GM21576 (cell line): ENCODE data around the gene ACKR3.

Source experiments
- ATAC-seq: cut with Tn5 transposase; IDR thresholded peaks from one replicate; pipeline ENCODE4 v1.9.1; 2021; ENCODE audit warnings: mild to moderate bottlenecking, moderate library complexity; ENCODE audit not compliant: unreplicated experiment

Gene ACKR3

DNA sequence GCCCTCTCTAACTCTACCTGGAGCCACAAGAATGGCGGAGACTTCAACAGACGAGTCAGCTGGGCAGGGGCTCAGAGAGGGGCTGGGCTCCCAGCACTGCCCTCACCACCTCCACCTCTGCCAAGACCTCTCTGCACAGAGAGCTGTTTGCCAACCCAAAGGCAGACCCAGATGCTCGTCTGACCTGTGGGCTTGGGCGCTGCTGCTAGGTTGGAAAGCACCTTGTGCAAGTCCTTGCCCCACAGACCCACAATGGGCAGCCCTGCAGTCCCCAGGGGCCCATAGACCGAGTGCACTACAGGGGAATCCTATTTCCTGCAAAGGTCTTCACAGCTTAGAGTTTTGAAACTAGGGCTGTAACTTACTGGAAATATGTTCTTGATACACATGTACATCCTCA is 13.3 kb downstream of the ACKR3 start:
- ATAC-seq: no peak

DNA sequence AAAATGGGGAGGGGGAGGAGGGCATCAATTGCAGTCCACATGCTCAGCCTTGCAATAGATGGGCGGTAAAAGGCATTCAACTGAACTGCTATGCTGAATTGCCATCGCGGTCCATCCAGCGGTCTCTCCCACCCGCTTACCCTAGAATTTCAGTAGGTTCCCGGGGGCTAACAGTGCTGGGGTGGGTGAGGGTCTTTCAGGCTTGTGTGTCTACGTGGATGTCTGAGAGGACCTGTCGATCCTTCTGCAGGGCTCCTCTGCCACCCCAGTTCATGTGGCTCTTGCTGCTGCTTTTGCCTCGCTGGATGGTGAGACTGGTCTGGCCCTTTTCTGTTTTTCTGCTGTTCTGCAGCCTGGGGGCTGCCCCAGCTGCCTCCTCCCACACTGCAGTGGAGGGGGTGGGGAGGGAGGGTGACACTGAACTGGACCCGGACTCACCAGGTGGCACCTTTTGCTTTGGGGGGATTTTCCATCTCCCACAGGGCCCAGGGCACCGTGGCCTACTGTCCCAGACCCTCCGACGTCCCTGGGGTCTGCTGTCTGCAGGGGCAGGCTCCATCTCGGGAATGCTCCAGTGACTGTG is 14.1 kb downstream of the ACKR3 start:
- ATAC-seq: no peak

DNA sequence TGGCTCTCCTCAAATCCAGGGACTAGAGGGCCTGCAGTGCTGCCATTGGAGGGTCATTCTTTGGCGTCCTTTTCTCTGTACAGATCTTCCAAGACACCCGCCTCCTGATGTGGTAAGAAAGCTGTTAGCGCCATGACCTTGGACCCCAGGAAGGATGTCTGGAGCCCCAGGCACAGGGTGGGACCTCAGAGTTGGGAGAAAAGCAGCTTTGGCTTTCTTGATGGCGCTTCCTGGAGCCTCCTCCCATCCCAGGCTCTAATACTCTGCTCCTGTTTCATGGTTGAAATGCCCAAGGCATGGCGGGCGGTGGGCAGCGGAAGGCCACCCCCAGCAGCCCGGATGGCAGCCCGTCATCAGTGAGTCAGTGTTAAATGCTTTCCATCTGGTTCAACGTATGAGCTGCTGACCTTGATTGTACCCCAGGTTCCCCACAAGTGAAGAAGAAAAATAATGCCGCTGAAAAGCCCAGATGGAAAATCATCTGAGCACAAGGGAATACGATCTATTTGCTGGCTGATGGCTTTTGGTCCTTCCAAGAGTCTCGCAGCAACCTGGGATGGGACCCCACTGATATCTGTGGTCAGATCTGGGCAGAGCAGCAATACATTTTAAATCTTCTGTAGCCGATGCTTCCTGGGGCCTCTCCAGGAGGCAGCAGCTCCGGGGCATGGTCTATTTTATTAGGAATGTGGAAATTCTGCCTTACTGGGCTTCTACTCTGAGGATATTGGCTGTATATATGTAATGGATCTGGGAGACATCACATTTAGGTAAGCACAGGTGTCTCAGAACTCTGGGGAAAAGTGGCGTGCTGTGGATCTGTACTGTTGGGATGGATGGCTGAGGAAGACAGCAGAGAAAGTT is 15.1 kb downstream of the ACKR3 start:
- ATAC-seq: no peak

DNA sequence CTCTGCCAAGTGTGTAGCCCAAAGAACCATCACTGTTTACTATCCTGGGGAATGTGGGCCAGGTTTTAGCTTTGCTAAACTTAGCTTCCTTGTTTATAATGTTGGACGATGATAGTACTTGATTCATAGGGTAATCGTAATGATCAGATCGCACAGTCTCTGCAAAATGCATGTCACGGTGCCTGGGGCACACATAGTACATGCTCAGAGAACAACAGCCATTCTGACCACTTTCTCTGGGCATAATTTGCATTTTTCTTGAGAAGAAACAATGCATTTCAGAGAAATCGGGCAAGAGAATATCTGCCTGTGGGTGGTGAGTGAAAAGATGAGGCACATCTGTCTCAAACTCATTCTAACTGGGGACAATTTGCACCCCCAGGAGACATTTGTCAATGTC is 16.3 kb downstream of the ACKR3 start:
- ATAC-seq: no peak

DNA sequence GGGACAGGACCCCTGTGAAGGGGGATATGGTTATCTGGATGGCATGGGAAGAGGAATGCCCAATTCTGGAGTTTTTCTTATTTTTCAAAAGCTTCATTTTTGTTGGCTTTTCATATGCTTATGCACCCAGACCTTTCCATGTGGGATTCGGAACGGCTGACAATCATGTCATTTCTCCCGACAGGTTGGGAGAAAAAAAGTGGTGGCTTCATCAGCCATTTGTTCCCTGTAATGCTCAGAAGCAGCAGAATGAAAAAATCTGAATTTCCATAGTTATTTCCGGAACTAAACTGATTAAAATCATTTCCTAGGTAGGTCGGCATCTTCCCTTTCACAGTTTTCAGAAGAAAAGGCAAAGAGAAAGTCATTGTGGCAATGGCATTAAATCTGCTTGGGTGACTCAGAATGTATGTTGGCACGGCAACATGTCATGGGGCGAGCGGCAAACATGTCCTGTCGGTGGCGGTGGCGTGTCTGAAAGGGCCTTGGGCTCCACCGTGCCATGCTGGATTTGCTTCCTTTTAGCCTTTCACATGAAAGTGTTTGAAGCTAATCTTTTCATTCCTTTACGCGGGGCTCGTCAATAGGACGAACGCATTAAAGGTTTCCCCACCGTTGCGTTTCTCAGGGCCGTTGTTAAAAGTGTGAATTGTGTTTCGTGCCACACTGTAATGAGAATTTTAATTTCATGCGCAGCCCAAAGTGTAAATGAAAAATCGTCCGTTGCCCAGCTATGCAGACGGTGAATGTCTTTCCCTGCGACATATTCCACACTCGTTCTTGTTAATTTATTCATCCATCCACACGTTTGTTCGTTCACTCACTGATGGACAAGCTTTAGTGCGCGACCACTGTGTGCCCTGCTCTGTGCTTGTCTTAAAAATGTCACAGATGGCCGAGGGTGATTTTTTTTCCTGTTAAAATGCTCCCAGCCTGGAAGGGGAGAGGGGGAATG is 18.5 kb downstream of the ACKR3 start:
- no peak for ATAC-seq

DNA sequence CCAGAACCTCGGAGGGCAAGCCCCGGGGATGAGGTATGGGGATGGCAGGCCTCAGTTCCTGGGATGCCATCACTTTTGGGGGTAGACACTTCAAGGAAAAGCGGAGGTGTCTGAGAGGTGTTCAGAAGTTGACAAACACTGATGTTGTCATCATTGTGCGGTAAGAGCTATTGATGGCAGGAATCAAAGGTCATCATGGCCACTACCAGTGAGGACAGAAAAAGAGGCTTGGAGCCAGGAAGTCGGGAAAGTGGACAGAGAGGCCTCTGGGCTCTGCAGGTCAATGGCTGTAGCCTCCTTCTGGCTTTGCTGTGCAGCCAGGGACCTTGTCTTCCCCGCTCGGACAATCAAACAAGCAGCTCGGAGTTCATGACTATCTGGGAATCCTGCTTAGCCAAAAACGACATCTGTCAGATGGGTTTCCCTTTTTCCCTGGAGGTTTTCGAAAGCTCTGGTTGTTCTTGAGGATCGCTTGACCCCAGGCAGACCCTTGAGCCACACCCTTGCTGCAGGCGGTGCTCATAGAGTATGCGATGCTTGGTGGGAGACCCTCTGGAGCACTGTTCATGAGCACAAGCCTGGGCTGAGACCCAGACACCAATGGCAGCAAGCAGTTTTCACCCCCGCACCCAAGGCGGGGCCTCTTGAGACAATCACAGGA is 19.4 kb downstream of the ACKR3 start:
- ATAC-seq: no peak

DNA sequence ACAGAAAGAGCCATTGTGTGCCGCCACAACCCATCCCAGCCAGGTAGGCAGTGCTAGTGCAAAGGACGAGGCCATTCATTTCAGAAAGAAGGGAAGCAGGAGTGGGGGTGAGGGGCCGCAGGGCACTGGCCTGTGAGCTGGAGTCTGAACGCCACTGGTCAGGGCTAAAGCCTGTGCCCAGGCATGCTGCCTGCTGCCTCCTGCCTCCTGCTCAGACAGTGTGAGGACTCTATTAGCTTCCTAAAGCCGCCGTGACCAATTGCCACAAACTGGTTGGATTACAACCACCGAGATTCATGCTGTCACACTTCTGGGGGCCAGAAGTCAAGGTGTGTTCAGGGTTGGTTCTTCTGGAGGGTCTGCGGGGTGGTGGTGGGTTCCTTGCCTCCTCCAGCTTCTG is 21.2 kb downstream of the ACKR3 start:
- no peak for ATAC-seq

DNA sequence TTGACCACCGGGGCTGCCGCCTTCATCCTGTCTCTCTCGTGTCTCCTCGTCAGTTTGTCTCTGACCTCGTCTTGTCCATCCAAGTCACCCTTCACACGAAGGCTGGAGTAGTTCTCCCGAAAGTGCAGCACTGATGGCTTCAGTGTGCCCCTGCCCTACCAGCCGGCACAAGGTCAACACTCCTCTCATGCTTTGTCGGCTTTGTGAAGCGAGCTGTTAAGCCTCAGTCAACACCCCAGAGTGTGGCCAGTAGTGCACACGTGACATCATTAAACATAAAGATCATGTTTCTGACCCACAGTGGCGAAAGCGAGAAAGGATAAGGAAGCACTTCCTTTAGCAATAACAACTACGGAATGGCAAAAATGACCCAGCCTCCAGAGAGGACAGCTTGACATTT is 23.2 kb downstream of the ACKR3 start:
- no peak for ATAC-seq

DNA sequence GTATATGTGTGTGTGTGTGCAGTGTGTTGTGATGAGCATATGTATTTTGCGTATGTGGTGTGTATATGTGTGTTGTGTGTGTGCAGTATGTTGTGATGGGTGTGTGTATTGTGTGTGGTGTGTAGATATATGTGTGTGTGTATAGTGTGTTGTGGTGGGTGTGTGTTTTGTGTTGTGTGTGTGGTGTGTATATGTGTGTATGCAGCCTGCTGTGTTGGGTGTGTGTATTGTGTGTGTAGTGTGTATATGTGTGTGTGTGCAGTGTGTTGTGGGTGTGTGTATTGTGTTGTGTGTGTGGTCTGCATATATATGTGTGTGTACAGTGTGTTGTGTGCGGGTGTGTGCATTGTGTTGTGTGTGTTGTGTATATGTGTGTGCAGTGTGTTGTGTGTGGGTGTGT is 23.9 kb downstream of the ACKR3 start:
- ATAC-seq: no peak

DNA sequence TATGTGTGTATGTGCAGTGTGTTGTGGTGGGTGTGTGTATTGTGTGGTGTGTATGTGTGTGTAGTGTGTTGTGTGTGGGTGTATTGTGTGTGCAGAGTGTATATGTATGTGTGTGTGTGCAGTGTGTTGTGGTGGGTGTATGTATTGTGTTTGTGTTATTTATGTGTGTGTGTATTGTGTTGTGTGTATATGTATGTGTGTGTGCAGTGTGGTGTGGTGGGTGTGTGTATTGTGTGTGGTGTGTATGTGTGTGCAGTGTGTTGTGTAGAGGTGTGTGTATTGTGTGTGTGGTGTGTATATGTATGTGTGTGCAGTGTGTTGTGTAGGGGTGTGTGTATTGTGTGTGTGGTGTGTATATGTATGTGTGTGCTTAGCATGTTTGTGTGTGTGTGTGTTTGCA is 24.3 kb downstream of the ACKR3 start:
- ATAC-seq: no peak

DNA sequence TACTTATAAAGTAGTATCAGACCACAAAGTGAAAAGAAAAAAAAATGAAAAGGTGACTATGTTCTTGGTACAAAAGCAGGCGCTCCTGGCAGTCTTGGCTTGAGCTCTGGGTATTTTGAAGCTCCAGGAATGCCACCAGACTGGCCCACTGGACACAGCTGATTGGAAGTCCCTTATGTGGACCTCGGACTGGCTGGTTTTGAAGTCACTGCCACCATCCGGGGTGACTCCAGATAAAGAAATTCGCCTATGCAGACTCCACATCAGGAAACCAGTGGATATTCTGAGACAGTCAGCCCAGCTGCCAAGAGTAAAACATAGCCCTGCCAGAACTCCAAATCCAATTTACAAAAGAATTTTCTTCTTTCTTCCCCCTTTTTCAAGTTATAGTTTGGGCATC is 28.0 kb downstream of the ACKR3 start:
- no peak for ATAC-seq

DNA sequence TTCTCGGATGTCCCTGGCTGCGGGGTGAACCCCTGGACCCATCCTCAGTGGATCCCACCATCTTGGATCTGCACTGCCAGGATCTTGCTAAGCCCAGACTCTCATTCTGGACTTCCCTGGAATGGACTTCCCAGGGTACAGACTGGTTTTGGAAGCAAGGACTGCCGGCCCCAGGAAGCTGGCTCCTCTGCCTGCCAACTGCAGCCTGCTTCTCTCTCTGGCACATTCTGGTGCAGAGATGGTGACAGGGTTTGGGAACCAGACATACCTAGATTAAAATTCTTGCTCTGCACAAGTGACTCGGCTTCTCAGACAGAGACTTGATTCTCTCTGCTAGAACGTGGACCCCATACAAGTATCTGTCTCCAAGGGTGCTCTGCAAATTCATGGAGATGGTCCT is 29.4 kb downstream of the ACKR3 start:
- no peak for ATAC-seq

DNA sequence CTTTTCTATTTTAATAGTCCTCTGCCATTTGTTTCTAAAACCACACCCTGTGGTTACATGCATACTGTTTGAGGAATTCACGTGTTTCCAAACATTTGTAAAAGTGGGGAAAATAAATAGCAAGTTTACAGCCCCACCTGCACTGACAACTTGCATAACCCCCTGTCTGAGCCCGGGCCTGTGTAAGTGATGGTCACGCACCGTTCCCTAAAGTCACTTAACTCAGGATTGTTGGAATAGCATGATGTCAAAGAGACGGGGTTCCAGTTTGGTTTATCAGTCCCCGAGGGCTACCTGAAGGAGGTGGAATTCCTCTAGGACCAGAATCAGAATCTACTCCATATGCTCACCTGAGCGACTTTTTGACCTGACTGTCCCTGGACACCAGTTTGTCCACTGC is 30.5 kb downstream of the ACKR3 start:
- ATAC-seq: no peak

DNA sequence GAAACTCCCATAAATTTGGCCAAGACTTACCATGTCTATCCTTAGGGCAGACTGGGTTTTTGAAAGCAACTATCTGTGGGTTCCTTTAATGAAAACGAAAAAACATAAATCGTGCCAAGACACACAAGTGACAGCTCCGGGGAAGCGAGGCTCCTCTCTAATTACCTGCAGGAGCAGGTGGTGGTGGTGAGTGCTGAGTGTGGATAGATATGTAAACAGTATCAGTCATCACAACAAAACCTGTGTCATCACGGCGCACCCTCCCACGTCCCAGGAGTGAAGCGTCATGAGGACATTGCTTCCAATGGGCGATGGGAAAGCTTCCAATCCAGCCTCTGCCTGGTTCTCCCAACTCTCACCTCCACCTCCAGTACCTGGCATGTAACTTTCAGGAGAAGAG is 31.3 kb downstream of the ACKR3 start:
- no peak for ATAC-seq

DNA sequence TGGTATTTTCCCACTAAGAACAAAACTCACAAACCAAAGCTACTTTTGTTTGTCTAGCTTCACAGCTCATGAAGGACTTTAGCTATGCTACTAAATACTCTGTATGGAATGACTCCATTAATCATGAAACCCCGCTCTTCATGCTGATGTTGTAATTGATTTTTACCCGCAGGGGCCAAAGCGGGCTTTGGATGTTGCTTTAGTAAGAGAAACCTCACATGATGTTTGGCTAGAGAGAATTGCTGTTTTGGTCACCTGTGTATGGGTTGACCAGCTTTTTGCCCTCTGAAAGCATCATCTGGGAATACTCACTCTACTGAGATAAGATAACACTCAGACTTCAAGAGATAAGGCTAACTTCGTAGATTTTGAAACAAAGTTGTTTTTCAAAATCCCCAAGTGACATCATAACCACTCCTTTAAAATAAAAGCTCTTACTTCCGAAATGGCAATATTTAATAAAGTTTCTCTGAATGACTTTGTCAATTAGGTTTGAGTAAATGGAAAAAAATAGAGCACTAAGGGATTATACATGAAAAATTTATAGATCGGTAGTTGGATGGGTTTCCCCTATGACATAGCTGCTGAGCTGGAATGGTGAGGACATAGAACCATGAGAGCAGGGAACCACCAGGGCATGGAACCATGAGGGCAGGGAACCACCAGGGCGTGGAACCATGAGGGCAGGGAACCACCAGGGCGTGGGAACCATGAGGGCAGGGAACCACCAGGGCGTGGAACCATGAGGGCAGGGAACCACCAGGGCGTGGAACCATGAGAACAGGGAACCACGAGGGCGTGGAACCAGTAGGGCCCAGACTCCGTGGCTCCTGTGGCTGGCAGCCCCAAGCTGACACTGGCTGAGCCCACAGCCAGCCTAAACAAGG is 31.9 kb downstream of the ACKR3 start:
- ATAC-seq: no peak

DNA sequence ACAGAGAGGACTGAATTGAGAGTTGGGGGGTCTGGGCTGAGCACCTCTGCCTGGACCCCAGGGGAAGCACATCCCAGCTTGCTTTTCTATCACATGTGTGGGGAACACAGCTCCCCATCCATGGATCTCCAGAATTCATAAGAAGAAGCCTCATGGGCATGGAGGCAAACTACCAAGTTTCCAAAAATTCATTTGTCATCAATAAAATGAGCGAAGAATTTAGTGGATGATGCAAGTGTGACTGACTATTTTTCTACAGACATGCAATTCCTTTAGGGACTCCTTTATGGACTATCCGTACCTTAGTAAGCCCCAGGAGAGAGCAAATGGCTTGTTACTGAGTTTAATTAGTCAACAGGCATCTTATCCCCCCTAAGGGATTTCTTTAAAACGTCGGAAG is 33.1 kb downstream of the ACKR3 start:
- ATAC-seq: no peak

DNA sequence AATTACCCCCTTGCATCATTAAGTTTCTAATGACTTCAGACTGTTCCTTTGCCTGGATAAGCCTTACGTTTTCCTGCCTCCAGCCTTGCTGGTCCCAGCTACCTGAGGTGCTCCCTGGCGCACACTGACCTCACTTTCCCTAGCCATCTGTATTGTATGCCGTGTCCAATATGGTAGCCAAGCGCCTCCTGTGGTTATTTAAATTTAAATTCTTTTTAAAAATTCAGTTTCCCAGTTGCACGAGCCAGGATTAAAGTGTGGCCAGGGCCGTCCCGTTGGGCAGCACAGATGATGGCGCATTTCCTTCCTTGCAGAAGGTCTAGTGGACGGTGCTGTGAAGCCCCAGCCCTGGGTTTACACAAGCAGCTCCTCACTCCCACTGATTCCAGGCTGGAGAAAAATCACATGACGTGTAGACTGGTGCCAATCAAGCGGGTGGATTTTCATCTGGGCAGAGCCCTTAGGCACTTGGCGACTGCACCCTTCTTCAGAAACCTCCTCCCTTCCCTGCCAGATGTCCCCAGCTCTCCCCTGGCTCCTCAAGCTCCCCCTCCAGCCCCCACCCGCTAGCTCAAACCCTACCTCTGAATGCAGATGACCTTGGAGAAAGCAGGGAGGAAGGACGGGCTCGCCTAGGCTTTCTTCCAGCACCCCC is 33.9 kb downstream of the ACKR3 start:
- ATAC-seq: no peak

DNA sequence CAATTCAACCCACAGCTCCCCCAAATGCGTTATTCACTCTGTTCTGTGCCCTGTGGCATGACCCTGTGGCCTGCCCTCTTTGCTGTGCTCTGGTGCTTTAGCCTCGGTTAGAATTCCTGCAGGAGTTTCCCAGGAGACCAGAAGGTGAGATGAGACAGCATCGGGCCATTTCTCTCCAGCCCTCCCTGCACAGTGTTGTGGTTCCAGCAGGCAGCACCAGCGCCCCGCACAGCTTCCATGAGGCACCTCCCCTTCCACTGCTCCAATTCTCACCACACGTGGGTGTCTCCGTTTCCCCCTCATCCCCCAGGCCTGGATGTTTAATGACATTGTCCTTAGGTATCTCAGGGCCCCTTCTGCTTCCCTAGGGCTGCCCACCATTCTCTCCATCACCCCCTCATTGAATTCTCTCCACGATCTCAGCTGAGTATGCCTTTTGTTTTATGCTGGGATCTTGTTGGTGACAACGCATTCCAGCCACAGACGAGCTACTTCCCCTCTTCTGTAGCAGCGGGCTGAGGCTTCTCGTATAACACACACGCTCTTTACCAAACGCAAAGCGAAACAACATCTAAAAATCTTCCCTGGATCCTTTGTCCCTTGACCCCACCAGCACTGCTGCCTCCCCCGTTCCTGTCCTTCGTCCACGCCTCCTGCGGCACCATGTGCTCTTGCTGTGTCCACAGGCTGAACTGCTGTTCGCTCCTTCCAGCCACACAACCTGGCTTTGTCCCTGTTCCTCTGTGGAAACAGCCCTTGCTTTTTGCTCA is 35.1 kb downstream of the ACKR3 start:
- ATAC-seq: no peak

DNA sequence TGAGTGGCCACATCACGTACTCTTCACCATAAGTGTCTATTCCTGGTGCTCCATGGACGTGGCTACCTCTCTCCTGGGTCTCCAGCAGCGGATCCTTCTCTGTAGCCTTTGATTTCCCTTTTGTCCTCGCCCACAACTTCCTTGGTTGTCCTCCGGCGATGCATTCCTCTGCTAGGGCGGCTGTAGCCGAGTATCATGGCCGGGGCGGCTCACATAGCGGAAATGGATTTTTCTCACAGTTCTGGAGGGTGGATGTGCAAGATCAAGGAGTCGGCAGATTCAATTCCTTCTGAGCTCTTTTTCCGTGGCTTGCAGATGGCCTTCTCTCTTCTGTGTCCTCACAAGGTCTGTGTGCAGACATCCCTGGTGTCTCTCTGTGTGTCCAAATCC is 35.7 kb downstream of the ACKR3 start:
- ATAC-seq: no peak
